GM12864 (cell line): Measurements from ENCODE around the gene SH3RF1.
A peak's percentile ranks its signal among the peaks of the same experiment; 100 is the strongest.

Experiments
- DNase-seq: peaks from one replicate; pipeline ENCODE4 v3.0.0-alpha.2; 2011; ENCODE audit warnings: low read depth
- H3K4me3 ChIP-seq: 2 replicates; pipeline ENCODE4 v1.5.1; 2011; ENCODE audit warnings: mild to moderate bottlenecking, low read depth, low read length, control low read depth
- TF ChIP-seq, protein P1 (sequence below): IDR thresholded peaks from 2 replicates; pipeline ENCODE4 v1.5.1; 2011; ENCODE audit warnings: low read depth, mild to moderate bottlenecking, moderate library complexity, low read length, control low read depth, inconsistent platforms; ENCODE audit errors: missing control alignments

The SH3RF1 gene

DNA sequence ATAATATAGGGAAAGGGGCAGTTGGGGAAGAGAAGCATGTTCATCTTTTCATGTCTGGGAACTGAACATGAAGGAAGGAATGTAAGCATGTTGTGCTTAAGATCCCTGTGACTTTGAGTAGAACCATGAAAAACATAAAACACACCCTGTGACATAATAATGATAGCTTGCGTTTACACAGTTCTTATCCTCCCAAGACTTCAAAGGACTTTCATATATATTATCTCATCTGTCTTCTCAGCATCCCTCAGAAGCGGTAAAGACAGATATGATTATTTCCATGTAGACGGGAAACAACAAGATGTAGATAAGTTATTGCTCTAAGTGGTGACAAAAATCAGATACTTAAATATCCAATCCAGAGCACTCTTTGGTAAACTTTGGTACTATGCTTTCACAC, 3.3 kb upstream of the SH3RF1 start:
- DNase-seq, result no peak
- H3K4me3 ChIP-seq, result no peak overlapping the region
- TF ChIP-seq, protein P1, sequence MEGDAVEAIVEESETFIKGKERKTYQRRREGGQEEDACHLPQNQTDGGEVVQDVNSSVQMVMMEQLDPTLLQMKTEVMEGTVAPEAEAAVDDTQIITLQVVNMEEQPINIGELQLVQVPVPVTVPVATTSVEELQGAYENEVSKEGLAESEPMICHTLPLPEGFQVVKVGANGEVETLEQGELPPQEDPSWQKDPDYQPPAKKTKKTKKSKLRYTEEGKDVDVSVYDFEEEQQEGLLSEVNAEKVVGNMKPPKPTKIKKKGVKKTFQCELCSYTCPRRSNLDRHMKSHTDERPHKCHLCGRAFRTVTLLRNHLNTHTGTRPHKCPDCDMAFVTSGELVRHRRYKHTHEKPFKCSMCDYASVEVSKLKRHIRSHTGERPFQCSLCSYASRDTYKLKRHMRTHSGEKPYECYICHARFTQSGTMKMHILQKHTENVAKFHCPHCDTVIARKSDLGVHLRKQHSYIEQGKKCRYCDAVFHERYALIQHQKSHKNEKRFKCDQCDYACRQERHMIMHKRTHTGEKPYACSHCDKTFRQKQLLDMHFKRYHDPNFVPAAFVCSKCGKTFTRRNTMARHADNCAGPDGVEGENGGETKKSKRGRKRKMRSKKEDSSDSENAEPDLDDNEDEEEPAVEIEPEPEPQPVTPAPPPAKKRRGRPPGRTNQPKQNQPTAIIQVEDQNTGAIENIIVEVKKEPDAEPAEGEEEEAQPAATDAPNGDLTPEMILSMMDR, result no peak

DNA sequence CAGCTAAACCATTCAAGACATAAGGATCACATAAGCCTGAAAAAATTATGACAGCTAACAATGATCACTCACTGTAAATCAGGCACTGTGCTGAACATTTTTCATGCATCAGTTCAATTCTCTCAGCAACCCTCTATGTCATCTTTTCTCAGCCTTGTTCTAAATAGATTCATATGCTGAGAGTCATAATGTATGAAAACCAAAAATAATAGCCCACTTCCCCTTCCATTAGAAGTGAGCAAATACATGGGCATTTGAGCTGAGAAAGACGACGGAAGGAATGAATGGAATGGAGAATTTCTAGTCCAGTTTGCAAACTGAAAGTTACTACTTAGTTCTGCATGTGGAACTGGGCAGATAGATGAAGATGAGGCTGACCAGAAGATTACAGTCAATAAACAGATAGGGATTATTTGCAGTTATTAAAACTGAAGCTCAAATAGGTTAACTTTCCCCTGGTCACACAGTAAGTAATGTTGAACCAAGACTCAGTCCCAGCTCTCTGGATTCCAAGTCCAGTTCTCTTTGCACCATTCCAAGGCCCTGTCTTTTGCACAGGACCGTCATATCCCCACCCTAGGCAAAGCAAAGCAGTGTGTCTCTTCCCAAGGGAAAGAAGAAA, 1.6 kb upstream of the SH3RF1 start:
- TF ChIP-seq, protein P1, result no peak
- DNase-seq, result no peak
- no peak overlapping the region for H3K4me3 ChIP-seq

DNA sequence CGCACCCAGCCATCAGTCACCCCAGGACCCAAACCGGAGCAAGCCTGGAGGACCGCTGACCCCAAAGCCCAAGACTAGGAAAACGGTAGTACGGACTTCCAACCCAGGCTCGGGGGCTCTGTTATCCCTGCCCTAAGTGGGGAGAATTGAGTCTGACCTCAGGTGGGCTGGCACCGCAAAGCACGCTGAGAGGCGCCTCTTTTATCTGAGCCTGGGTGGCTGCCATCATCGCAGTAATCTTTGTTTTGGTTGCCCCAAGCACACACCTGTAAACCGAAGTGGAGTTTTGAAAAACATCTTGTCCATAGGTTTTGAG, 894 bp upstream of the SH3RF1 start:
- H3K4me3 ChIP-seq, result peak overlapping the region; percentile 98
- TF ChIP-seq, protein P1, result no peak
- DNase-seq, result no peak

DNA sequence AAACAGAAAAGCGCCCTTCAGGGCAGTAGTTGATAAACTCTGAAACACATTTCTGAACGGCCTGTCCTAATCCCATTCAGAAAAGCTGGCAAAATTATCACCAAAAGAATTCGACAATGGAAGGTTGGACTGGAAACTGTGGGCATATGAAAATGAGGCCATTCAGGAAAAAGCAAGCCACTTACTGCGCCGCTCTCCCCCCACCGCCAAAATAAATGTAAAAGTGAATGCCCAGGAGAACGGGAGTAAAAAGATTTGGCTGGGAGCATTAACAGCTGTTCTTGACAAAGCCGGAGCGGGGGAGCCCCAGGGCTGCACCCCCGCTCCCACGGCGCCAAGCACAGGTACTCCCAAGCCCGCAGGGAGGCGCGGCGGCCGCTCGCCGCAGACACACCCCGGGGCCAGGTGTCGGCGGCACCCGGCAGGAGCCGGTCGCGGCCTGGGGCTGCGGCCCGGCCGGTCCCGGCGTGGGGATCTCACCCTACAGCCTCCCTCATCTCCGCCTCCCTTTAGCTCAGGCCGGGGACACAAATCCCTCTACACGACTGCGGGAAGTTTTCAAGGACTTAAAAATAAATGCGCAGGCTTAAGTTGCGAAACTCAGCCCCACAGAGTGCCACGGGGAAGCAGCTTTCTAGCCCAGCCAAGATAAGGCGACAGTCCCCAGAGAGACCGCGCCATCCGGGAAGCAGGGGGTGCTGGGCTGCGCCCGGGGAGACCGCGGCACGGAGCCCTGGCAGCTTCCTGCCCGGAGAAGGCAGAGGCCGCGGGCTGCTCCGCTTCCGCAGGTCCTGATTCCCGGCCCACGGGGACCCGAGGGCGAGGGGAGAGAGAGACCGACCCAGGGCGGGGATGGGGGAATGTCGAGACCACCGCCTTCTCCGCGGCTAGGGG, 593 bp downstream of the SH3RF1 start:
- TF ChIP-seq, protein P1, result peak; percentile 23
- DNase-seq, result no peak

DNA sequence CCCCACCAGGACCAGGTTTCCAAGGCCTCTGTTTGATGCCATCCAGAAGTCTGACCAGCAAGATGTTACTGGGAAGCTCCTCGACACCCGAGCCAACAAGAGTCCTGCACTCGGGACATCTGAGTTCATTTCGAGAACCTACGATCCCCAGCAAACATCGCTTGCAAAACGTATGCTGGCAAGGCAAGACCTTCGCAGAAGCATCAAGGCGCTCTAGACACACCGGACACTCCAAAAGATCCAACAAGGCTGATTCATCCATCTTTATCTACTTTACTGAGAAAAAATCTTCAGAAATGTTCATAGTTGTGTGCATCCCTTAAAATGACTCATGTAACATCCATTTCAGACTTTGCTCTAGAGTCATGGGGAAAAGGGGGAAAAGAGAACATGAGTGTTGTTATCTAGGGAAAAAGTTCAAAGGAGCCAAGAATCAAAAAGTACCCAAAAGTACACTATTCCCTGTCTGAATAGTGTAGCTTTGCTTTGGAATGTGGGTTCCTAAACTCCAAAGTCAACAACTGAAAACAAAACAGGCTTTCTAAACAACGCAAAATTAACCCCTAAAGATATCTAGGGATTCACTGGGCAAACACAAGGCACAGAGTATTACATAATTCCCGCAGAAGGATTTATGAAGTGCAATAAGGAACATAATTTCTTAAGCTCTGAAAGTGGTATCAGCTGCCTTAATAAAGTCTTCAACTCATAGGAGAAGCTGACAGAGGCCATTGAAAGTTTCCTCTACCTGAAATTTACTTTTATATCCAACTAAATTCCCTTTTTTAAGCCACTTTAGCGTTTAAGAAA, 1.6 kb downstream of the SH3RF1 start:
- no peak for DNase-seq
- H3K4me3 ChIP-seq, result peak overlapping the region; percentile 98
- TF ChIP-seq, protein P1, result no peak

More for the DNA sequence above, 593 bp downstream of the SH3RF1 start:
- H3K4me3 ChIP-seq, result peak overlapping the region; percentile 98

DNA sequence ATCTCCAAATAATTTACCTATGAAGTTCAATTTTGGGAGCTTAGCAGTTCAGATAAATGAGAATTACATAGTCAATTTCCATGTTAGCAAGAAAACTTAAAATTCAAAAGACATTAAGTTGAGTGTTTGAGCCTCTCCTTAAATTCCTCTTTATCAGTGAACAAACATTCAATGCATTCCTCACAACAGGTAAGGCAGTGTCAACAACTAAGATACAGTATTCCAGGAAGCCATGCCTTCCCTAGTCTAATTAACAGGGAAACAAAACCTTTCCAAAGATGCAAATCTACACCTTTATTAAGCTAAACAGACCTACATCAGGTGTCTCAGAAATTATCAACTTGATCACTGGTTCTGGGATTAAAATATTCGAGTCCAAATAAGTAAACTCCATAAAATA, 3.7 kb downstream of the SH3RF1 start:
- DNase-seq, result no peak
- no peak overlapping the region for H3K4me3 ChIP-seq
- TF ChIP-seq, protein P1, result no peak
